Effector memory CD8-positive, alpha-beta T cell (primary cell): ENCODE measurements around the gene GJB4.
"Not testable (repeated sequence)": the region's sequence is repeated elsewhere in the genome, so short reads cannot be mapped to it uniquely, and the experiment has no call there.

Source experiments
- ATAC-seq: fragments of 150-1000 bp; cut with Tn5 transposase; replicated peaks from 2 replicates; pipeline ENCODE4 v1.10.0; 2021; ENCODE audit warnings: mild to moderate bottlenecking, moderate library complexity
- DNase-seq, 3 experiments: peaks; one replicate each; pipeline ENCODE4 v3.0.0; 2021
- H3K27ac Mint-ChIP-seq, 2 donors: one replicate each; pipeline ENCODE4 v1.8.0; 2022; ENCODE audit warnings: mild to moderate bottlenecking in 2 of 2, mixed read lengths in 2 of 2, moderate library complexity in 2 of 2
- H3K27me3 Mint-ChIP-seq, 2 donors: one replicate each; pipeline ENCODE4 v1.8.0; 2022; ENCODE audit warnings: mixed read lengths in 2 of 2
- H3K36me3 Mint-ChIP-seq: one replicate; pipeline ENCODE4 v1.8.0; 2022; ENCODE audit warnings: mild to moderate bottlenecking, moderate library complexity, mixed read lengths; ENCODE audit not compliant: insufficient read depth
- H3K4me1 Mint-ChIP-seq, 2 donors: one replicate each; pipeline ENCODE4 v1.8.0; 2022; ENCODE audit warnings: low read depth in 2 of 2, mixed read lengths in 2 of 2
- H3K4me3 Mint-ChIP-seq, 2 donors: one replicate each; pipeline ENCODE4 v1.8.0; 2022; ENCODE audit warnings: mild to moderate bottlenecking in 2 of 2, mixed read lengths in 2 of 2, moderate library complexity in 2 of 2
- H3K9me3 Mint-ChIP-seq, 2 donors: one replicate each; pipeline ENCODE4 v1.8.0; 2022; ENCODE audit warnings: mixed read lengths in 2 of 2

Gene GJB4

DNA sequence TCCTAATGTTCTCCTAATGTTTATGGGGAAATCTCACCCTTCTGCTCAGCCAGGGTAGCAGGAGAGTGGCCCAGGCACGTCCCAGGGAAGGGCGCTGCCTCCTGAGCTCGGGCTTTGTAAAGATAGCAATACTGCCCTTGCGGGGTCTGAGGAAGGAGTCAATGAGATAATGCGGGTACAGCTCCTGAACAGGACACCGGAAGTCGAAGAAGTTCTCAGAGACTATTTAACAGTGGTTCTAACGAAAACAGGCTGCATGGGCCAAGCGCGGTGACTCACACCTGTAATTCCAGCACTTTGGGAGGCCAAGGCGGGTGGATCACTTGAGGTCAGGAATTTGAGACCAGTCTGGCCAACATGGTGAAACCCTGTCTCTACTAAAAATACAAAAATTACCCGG is 22.3 kb upstream of the GJB4 start:
- not testable (repeated sequence) for H3K4me3 Mint-ChIP-seq, H3K4me1 Mint-ChIP-seq, ATAC-seq, DNase-seq, H3K9me3 Mint-ChIP-seq, H3K36me3 Mint-ChIP-seq, H3K27ac Mint-ChIP-seq
- peaks cover 34 to 69% of the 10 kb centered on the region in 2 donors for H3K27me3 Mint-ChIP-seq

DNA sequence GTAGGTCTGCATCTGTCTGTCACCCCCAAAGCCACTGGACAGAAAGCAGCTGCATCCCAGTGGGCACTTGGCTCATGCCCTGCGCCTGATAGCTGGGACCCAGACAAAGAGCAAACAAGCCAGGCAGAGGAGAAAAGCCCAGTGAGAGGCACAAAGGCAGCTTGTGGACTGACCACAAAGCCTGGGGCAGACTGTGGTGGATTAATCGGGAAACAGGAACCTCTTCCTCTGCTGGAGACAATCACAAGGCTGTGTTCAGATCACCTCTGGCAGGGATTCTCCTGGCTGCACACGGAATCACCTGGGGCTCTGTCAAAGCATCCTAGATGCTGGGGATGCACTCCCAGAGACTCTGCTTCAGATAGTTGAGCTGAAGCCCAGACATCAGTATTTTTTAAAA is 19.9 kb upstream of the GJB4 start:
- DNase-seq (no peak), ATAC-seq (no peak)
- peaks cover 0 to 4% of the 10 kb centered on the region in 2 donors for H3K4me1 Mint-ChIP-seq
- peaks cover 22 to 63% of the 10 kb centered on the region in 2 donors for H3K27me3 Mint-ChIP-seq
- no peak overlapping the region for H3K4me3 Mint-ChIP-seq
- H3K9me3 Mint-ChIP-seq = no peaks in the 10 kb centered on the region
- no peaks in the 10 kb centered on the region for H3K36me3 Mint-ChIP-seq
- no peak overlapping the region for H3K27ac Mint-ChIP-seq

DNA sequence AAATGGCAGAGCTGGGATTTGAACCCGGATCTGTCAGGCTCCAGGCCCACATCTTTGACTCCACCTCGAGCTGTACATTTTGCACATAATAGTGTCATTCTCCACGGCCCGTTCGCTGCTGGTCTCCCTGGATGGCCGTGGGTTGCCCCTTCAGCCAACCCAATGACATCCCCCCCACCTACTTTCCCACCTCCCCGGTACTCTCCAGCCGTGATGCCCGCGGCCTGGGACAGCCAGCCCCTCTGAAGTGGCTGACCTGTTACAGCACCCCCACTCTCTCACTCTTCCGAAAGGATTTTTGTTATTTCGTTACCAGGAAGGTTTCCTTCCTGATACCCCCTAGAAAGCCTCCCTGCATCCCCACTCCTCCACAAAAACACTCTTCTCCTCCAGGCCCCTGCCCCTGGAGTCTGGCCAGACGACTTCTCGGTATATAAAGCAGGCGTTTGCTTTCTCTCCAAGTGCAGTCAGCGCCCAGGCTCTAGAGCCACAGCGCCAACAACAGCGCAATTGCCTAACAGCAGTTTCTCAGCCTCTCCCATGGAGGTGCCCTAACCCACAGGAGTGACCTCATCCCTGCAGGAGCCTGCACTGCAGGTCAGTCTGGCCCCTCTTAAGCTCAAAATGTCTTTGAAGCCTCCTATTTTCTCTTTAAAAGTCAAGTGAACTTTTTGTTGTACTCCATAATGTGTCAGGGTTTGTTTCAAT is 19.2 kb upstream of the GJB4 start:
- peaks cover 22 to 64% of the 10 kb centered on the region in 2 donors for H3K27me3 Mint-ChIP-seq
- ATAC-seq = no peak
- no peak for DNase-seq
- H3K9me3 Mint-ChIP-seq = no peaks in the 10 kb centered on the region
- H3K27ac Mint-ChIP-seq = no peak overlapping the region
- H3K4me3 Mint-ChIP-seq = no peak overlapping the region
- H3K36me3 Mint-ChIP-seq = no peaks in the 10 kb centered on the region
- H3K4me1 Mint-ChIP-seq = peaks cover 0 to 4% of the 10 kb centered on the region in 2 donors

DNA sequence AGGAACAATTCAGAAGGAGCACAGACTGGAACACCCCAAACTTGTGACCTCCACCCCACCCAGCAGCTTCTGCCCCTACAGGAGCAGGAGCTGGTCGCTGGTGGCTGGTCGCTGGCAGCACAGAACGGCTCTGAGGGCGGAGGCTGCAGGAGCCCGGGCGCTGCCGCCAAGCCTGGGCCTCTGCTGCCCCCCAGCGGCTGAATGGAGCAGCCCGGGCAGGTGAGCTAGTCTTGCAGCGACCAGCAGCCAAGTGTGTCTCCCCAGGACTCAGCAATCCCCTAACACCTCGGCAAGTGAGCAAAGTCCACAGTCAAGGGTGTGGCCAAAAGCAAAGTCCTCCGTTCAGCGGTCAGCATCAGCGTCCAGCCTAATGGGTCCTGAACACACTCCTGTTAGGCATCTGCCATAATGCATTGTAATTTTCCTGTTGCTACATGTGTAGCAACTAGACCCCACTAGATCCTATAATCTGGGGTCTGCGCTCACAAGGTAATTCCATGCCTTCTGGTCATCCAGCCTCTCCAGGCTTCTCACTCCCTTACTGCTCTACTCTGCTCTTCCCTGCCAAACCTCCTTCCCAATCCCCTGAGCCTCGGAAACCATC is 16.8 kb upstream of the GJB4 start:
- Mint-ChIP-seq H3K27me3 (peaks cover 13 to 60% of the 10 kb centered on the region in 2 donors), H3K9me3 (no peaks in the 10 kb centered on the region), H3K27ac (no peak overlapping the region), H3K4me3 (no peak overlapping the region), H3K4me1 (peaks cover 0 to 4% of the 10 kb centered on the region in 2 donors), H3K36me3 (no peaks in the 10 kb centered on the region)
- peak; percentile 83 for ATAC-seq
- DNase-seq = peak; percentile 64 to 76 (median 69)

DNA sequence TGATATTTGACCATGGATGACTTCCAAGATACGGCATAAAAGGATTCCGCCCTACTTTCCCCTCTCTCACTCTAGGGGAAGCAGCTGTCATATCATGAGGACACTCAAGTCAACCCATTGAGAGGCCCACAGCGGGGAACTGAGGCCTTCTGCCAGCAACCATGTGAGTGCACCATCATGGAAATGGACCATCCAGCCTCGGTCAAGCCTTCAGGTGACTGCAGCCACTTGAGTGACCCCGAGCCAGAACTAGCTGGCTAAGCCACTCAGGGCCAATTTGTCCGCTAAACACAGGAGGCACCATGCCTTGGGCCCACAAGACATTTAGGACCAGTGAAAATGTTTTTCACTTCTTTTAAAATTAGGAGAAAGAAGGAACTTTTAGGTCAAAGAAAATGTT is 15.8 kb upstream of the GJB4 start:
- H3K9me3 Mint-ChIP-seq = no peaks in the 10 kb centered on the region
- H3K27me3 Mint-ChIP-seq = peaks cover 23 to 67% of the 10 kb centered on the region in 2 donors
- ATAC-seq (no peak), DNase-seq (no peak)
- H3K4me3 Mint-ChIP-seq = no peak overlapping the region
- no peak overlapping the region for H3K27ac Mint-ChIP-seq
- peaks cover 0 to 4% of the 10 kb centered on the region in 2 donors for H3K4me1 Mint-ChIP-seq
- H3K36me3 Mint-ChIP-seq = no peaks in the 10 kb centered on the region

DNA sequence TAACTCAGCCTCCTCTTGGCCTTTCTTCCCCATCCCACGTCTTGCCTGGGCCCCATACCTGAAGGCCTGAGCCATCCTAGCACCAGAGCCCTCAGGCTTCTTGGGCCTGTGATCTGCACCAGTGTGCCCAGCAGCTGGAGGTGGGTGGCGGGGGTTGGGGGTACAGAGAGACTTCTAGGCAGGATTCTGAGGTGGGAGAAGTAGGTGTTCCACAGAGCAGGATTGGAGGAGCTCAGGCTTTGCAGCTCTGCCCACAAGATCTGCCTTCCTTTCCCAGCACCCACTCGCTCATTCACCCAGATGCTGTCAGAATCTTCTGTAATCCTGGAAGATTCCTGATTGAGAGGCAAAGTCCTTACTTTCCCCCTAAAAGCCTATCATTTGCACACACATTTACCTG is 14.7 kb upstream of the GJB4 start:
- H3K36me3 Mint-ChIP-seq = peaks cover 4% of the 10 kb centered on the region
- no peaks in the 10 kb centered on the region for H3K9me3 Mint-ChIP-seq
- H3K4me1 Mint-ChIP-seq = peaks cover 0 to 4% of the 10 kb centered on the region in 2 donors
- DNase-seq (no peak), ATAC-seq (no peak)
- no peak overlapping the region for H3K27ac Mint-ChIP-seq
- peaks cover 26 to 65% of the 10 kb centered on the region in 2 donors for H3K27me3 Mint-ChIP-seq
- no peak overlapping the region for H3K4me3 Mint-ChIP-seq

DNA sequence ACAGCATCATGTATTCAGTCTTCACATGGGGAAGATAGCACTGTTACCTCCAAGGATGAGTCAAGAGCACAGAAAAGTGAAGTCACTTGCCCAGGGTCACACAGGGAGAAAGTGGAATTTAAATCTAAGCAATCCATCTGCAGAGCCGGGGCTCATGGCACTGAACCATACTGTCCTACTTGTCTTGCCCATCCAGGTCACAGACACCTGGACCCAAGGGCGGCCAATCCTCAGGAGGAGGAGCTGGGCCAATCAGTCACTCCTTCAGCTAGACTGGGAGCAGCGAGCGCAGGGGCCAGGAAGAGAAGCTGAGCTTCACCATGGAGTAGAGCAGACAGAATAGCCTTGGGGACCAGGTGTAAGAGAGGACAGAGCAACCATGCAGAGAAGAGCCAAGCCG is 13.9 kb upstream of the GJB4 start:
- H3K27ac Mint-ChIP-seq = no peak overlapping the region
- peaks cover 0 to 4% of the 10 kb centered on the region in 2 donors for H3K4me1 Mint-ChIP-seq
- H3K4me3 Mint-ChIP-seq = no peak overlapping the region
- H3K9me3 Mint-ChIP-seq = no peaks in the 10 kb centered on the region
- H3K36me3 Mint-ChIP-seq = peaks cover 4% of the 10 kb centered on the region
- DNase-seq (no peak), ATAC-seq (no peak)
- H3K27me3 Mint-ChIP-seq = peaks cover 20 to 57% of the 10 kb centered on the region in 2 donors

DNA sequence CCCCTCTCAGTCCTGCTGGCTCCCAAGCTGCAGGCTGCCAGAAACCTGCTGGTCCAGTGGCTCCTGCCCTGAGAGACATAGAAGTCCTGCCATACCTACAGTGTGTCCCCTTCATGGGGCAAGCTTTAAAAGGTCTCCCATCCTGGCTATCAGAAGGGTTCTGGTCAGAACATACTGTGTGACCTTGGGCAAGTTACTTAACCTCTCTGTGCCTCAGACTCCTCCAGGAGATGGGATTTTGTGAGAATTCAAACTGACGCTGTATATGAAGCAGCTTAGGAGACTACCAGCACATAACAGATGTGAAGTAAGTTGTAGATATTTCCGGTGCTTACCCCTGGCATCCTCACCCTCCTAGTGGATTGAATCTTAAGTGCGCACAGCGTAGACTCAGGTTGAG is 13.4 kb upstream of the GJB4 start:
- Mint-ChIP-seq H3K9me3 (no peaks in the 10 kb centered on the region), H3K36me3 (peaks cover 4% of the 10 kb centered on the region), H3K4me1 (peaks cover 0 to 4% of the 10 kb centered on the region in 2 donors), H3K4me3 (no peak overlapping the region), H3K27me3 (peaks cover 20 to 54% of the 10 kb centered on the region in 2 donors), H3K27ac (no peak overlapping the region)
- no peak for ATAC-seq
- no peak for DNase-seq

DNA sequence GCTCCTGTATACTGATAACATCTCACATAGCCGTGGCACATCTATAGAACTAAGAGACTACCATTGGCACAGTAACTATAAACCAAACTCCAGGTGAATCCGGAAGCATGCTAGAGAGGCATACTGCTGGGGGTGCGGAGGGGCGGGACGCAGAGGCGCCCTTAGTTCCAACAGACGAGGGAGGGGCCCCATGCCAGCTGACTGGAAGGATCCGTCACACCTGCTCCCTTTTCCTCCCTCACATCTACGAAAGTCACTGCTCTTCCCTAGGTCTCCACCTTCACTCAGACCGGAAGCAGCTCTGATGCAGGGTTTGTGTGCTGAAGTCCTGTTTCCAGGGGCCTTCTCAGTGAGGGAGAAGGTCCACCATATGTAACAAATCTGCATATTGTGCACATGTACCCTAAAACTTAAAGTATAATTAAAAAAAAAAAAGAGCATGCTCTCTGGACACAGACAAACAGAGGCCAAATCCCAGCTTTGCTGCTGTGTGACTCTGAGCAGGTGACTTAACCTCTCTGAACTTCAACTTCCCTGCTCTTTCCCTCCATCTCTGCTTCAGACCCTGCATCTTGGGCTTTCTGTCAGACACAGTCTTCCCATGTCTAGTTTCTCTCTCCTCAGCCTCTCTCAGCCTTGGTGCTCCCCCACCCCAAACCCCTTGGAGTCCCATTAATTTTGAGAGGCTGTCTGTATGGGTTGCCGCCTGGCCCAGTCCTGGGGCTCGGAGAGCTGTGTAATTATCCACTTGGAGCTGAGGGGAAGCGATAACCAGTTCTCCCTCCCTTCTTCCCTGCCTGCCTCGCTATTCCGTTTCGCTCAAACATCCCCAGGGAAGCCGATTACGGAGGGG is 12.5 kb upstream of the GJB4 start:
- no peak for ATAC-seq
- no peaks in the 10 kb centered on the region for H3K9me3 Mint-ChIP-seq
- DNase-seq = no peak

DNA sequence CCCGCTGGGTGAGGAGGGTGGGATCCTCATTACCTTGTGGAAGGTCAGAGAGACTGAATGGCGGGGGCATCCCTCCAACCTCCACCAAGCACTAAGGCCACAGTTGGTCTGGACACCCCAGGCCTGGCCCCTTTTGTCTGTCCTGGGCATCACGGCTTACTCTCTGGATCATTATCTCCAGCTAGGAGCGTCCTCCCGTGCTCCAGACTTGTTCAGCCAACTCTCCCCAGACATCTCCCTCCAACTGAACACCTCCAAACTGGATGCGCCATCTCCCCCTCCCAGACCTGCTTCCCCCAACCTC is 11.9 kb upstream of the GJB4 start:
- Mint-ChIP-seq H3K4me1 (peaks cover 0 to 2% of the 10 kb centered on the region in 2 donors), H3K27ac (no peak overlapping the region), H3K4me3 (no peak overlapping the region), H3K36me3 (peaks cover 4% of the 10 kb centered on the region), H3K9me3 (no peaks in the 10 kb centered on the region), H3K27me3 (peaks cover 20 to 52% of the 10 kb centered on the region in 2 donors)
- DNase-seq = no peak
- ATAC-seq = no peak

More for the DNA sequence above, 12.5 kb upstream of the GJB4 start:
- H3K36me3 Mint-ChIP-seq = peaks cover 4% of the 10 kb centered on the region
- no peak overlapping the region for H3K4me3 Mint-ChIP-seq
- H3K4me1 Mint-ChIP-seq = peaks cover 0 to 4% of the 10 kb centered on the region in 2 donors
- no peak overlapping the region for H3K27ac Mint-ChIP-seq
- H3K27me3 Mint-ChIP-seq = peaks cover 20 to 53% of the 10 kb centered on the region in 2 donors

DNA sequence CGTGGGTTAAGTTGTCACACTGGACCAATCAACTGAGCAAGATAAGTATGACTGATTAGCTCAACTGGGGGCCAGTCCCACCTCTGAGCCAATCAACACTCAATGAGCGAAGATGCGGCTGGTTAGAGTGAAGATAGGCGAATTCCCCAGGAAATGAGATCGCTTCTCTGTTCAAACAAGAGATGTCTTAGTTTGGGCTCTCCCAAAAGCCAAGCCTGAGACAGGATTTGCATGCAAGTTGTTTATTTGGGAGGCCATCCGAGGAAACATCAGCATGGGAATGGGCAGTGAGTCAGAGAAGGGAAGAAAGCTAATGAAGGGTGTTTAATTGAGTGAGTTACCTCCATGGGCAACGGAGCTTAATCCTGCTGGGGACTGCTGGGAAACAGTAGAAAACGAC is 9.5 kb upstream of the GJB4 start:
- no peaks in the 10 kb centered on the region for H3K9me3 Mint-ChIP-seq
- no peak for DNase-seq
- no peaks in the 10 kb centered on the region for H3K4me1 Mint-ChIP-seq
- peaks cover 20 to 47% of the 10 kb centered on the region in 2 donors for H3K27me3 Mint-ChIP-seq
- H3K27ac Mint-ChIP-seq = no peak overlapping the region
- ATAC-seq = no peak
- H3K4me3 Mint-ChIP-seq = no peak overlapping the region
- H3K36me3 Mint-ChIP-seq = peaks cover 4% of the 10 kb centered on the region

DNA sequence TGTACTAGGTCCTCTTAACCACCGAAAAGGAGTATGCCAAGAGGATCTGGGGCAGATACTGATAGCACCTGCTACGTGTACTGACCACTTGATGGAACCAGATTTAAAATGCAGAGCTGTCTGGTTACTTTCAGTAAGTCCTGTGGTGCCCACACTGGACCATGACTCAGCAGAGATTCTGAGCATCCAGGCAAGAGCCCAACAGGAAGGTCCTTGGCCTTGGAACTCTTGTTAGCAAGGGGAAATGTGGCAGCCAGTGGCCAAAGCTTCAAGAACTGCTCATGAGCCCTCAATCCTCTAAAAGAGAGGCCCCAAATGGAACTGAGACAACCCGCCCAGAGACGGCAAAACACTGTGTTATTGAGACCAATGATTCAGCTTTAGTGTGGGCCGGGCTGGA is 8.9 kb upstream of the GJB4 start:
- Mint-ChIP-seq H3K36me3 (peaks cover 4% of the 10 kb centered on the region), H3K27ac (no peak overlapping the region), H3K4me3 (no peak overlapping the region), H3K9me3 (no peaks in the 10 kb centered on the region), H3K4me1 (no peaks in the 10 kb centered on the region), H3K27me3 (peaks cover 20 to 41% of the 10 kb centered on the region in 2 donors)
- no peak for ATAC-seq
- DNase-seq = no peak

DNA sequence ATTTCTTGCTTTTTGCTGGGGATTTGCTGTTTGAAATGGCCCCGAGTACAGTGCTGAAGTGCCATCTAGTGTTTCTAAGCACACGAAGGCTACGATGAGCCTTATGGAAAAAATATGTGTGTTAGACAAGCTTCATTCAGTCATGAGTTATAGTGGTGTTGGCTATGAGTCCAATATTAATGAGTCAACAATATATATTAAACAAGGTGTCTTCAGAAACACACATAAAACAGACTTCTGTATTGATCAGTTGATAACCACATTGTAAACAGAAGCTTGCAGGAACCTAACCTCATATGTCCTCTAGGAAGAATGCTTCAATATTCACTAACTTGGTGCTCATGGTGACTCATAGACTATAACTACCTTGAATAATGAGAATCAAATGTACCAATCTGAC is 6.4 kb upstream of the GJB4 start:
- Mint-ChIP-seq H3K27ac (no peak overlapping the region), H3K27me3 (peaks cover 15 to 35% of the 10 kb centered on the region in 2 donors), H3K36me3 (peaks cover 4% of the 10 kb centered on the region), H3K4me1 (no peaks in the 10 kb centered on the region), H3K4me3 (no peak overlapping the region), H3K9me3 (no peaks in the 10 kb centered on the region)
- no peak for DNase-seq
- no peak for ATAC-seq
